ENCODE data around the gene SH3D19. TPM values are rescaled to one million over a fixed set of nuclear protein-coding genes. Genes with fewer than 3 reads are reported as not detected.

The SH3D19 gene
- polyA plus RNA-seq, 3 donors: not detected

GRCh38 chr4:151339467-151339866 is 14.1 kb upstream of the SH3D19 start:
- no peak for TF ChIP-seq CTCF (IDR thresholded peaks at IDR 0.05)
- Mint-ChIP-seq H3K27ac (no peak overlapping the region), H3K4me3 (peak overlapping the region in 1 of 2 donors; percentile 13), H3K36me3 (no peaks in the 10 kb centered on the region), H3K27me3 (ENCODE audit: low read depth in 3 of 3) (peaks cover 5 to 14% (median 9%) of the 10 kb centered on the region in 3 donors), H3K9me3 (peaks cover 0 to 4% (median 0%) of the 10 kb centered on the region in 7 donors), H3K4me1 (no peaks in the 10 kb centered on the region)
- Histone ChIP-seq H3K27me3 (ENCODE audit: control insufficient read depth in 2 of 2, insufficient read depth in 2 of 2, low read length in 2 of 2) (no peaks in the 10 kb centered on the region), H3K4me2 (replicated peaks; ENCODE audit: extremely low read depth, low read length, poor library complexity, severe bottlenecking) (no peak overlapping the region), H3K4me3 (replicated peaks in 1 of 3; ENCODE audit: low read depth in 2 of 3, low read length in 3 of 3) (no peak overlapping the region), H3K9me3 (replicated peaks in 1 of 2; ENCODE audit: control insufficient read depth in 1 of 2, insufficient read depth in 1 of 2, low read length in 2 of 2) (no peaks in the 10 kb centered on the region), H3K36me3 (replicated peaks in 1 of 2; ENCODE audit: control insufficient read depth in 1 of 2, insufficient read depth in 2 of 2, low read length in 2 of 2) (no peaks in the 10 kb centered on the region), H3K9ac (ENCODE audit: insufficient read depth, low read length, poor library complexity, severe bottlenecking) (no peak overlapping the region), H3K4me1 (ENCODE audit: control insufficient read depth in 1 of 2, insufficient read depth in 2 of 2, low read length in 2 of 2) (no peaks in the 10 kb centered on the region), H3K79me2 (ENCODE audit: insufficient read depth, low read length) (no peaks in the 10 kb centered on the region), H3K27ac (ENCODE audit: low read depth in 1 of 2, low read length in 2 of 2) (no peak overlapping the region), H2AFZ (ENCODE audit: insufficient read depth, low read depth, low read length, poor library complexity, severe bottlenecking) (no peak overlapping the region), H4K20me1 (ENCODE audit: insufficient read depth, low read length) (no peaks in the 10 kb centered on the region)
- no peak for DNase-seq
- intact Hi-C loops (cut with micrococcal nuclease): no loop called here
- whole genome bisulfite sequencing (ENCODE audit: insufficient coverage): 93% methylated on average over 2 of the region's 2 CpGs

GRCh38 chr4:151331276-151332042 is 6.1 kb upstream of the SH3D19 start:
- Histone ChIP-seq H3K27ac (ENCODE audit: low read depth in 1 of 2, low read length in 2 of 2) (no peak overlapping the region), H3K4me3 (replicated peaks in 1 of 3; ENCODE audit: low read depth in 2 of 3, low read length in 3 of 3) (no peak overlapping the region), H2AFZ (ENCODE audit: insufficient read depth, low read depth, low read length, poor library complexity, severe bottlenecking) (no peak overlapping the region), H3K9ac (ENCODE audit: insufficient read depth, low read length, poor library complexity, severe bottlenecking) (no peak overlapping the region), H3K79me2 (ENCODE audit: insufficient read depth, low read length) (no peaks in the 10 kb centered on the region), H3K27me3 (ENCODE audit: control insufficient read depth in 2 of 2, insufficient read depth in 2 of 2, low read length in 2 of 2) (peaks cover 8 to 15% of the 10 kb centered on the region in 2 donors), H3K4me2 (replicated peaks; ENCODE audit: extremely low read depth, low read length, poor library complexity, severe bottlenecking) (no peak overlapping the region), H3K4me1 (ENCODE audit: control insufficient read depth in 1 of 2, insufficient read depth in 2 of 2, low read length in 2 of 2) (no peaks in the 10 kb centered on the region), H4K20me1 (ENCODE audit: insufficient read depth, low read length) (no peaks in the 10 kb centered on the region), H3K9me3 (replicated peaks in 1 of 2; ENCODE audit: control insufficient read depth in 1 of 2, insufficient read depth in 1 of 2, low read length in 2 of 2) (peaks cover 0 to 7% of the 10 kb centered on the region in 2 donors), H3K36me3 (replicated peaks in 1 of 2; ENCODE audit: control insufficient read depth in 1 of 2, insufficient read depth in 2 of 2, low read length in 2 of 2) (no peaks in the 10 kb centered on the region)
- intact Hi-C loops (cut with micrococcal nuclease): no loop called here
- Mint-ChIP-seq H3K9me3 (peaks cover 0 to 7% (median 2%) of the 10 kb centered on the region in 7 donors), H3K4me1 (no peaks in the 10 kb centered on the region), H3K27ac (no peak overlapping the region), H3K4me3 (no peak overlapping the region), H3K36me3 (no peaks in the 10 kb centered on the region), H3K27me3 (ENCODE audit: low read depth in 3 of 3) (peaks cover 8 to 22% (median 21%) of the 10 kb centered on the region in 3 donors)
- TF ChIP-seq CTCF (IDR thresholded peaks at IDR 0.05): no peak
- 89% methylated on average over 1 of the region's 1 CpG for WGBS (ENCODE audit: insufficient coverage)
- no peak for DNase-seq

Data from CD14-positive monocyte (primary cell).